Brain microvascular endothelial cell (primary cell): ENCODE measurements around the gene CD82.
A peak's percentile ranks its signal among the peaks of the same experiment; 100 is the strongest.

ENCODE experiments used
- DNase-seq: peaks from one replicate; pipeline ENCODE4 v3.0.0-alpha.2; 2020
- H3K27ac ChIP-seq: fragments of 250-450 bp; sonication (Bioruptor Pico); 2 replicates; pipeline ENCODE4 v1.5.1; 2020; ENCODE audit warnings: mild to moderate bottlenecking, moderate library complexity
- H3K27me3 ChIP-seq: fragments of 250-450 bp; sonication (Bioruptor Pico); replicated peaks from 2 replicates; pipeline ENCODE4 v1.5.1; 2020; ENCODE audit warnings: mild to moderate bottlenecking
- H3K36me3 ChIP-seq: fragments of 250-450 bp; sonication (Bioruptor Pico); replicated peaks from 2 replicates; pipeline ENCODE4 v1.5.1; 2020; ENCODE audit warnings: mild to moderate bottlenecking
- H3K4me3 ChIP-seq: 2 replicates; pipeline ENCODE4 v1.5.1; 2011; ENCODE audit warnings: low read depth, mild to moderate bottlenecking, control low read depth, low read length, moderate library complexity
- CTCF ChIP-seq: IDR thresholded peaks from 2 replicates; pipeline ENCODE4 v1.5.1; 2011; ENCODE audit warnings: low read depth, mild to moderate bottlenecking, moderate library complexity, low read length, control low read depth, inconsistent platforms; ENCODE audit errors: missing control alignments
- in situ Hi-C: cut with HindIII; loops from 2 replicates; pipeline ENCODE4 v1.10.0; 2017; ENCODE audit warnings: low sequenced_read_pairs, low pct_ligation_motif_present

CD82 gene

GRCh38 chr11:44536788-44537516, 28.5 kb upstream of the CD82 start:
- Histone ChIP-seq H3K36me3 (no peaks in the 10 kb centered on the region), H3K4me3 (no peak overlapping the region), H3K27me3 (no peaks in the 10 kb centered on the region), H3K27ac (no peak overlapping the region)
- in situ Hi-C loops: loop anchor here (25.0 kb wide), 1 partner anchor 425 kb away; no protein-coding TSS in a partner anchor
- DNase-seq: no peak
- no peak for TF ChIP-seq CTCF

GRCh38 chr11:44537679-44538078, 27.8 kb upstream of the CD82 start:
- DNase-seq: no peak
- Histone ChIP-seq H3K27ac (no peak overlapping the region), H3K27me3 (no peaks in the 10 kb centered on the region), H3K36me3 (no peaks in the 10 kb centered on the region), H3K4me3 (no peak overlapping the region)
- no peak for TF ChIP-seq CTCF
- in situ Hi-C loops: loop anchor here (25.0 kb wide), 1 partner anchor 425 kb away; no protein-coding TSS in a partner anchor

GRCh38 chr11:44538375-44539054, 26.9 kb upstream of the CD82 start:
- no peaks in the 10 kb centered on the region for H3K27me3 ChIP-seq
- TF ChIP-seq CTCF: peak; percentile 94
- H3K4me3 ChIP-seq: no peak overlapping the region
- H3K36me3 ChIP-seq: no peaks in the 10 kb centered on the region
- peak; percentile 65 for DNase-seq
- H3K27ac ChIP-seq: no peak overlapping the region
- in situ Hi-C loops: loop anchor here (25.0 kb wide), 1 partner anchor 426 kb away; no protein-coding TSS in a partner anchor

- Histone ChIP-seq H3K27me3 (no peaks in the 10 kb centered on the region), H3K27ac (no peak overlapping the region), H3K36me3 (no peaks in the 10 kb centered on the region), H3K4me3 (no peak overlapping the region)
- DNase-seq: no peak
- TF ChIP-seq CTCF: no peak
- in situ Hi-C loops: loop anchor here (25.0 kb wide), 1 partner anchor 428 kb away; no protein-coding TSS in a partner anchor
Observed at GRCh38 chr11:44539971-44540370, 25.5 kb upstream of the CD82 start.

- TF ChIP-seq CTCF: no peak
- no peak for DNase-seq
- in situ Hi-C loops: loop anchor here (25.0 kb wide), 1 partner anchor 428 kb away; no protein-coding TSS in a partner anchor
Observed at GRCh38 chr11:44540667-44541066, 24.8 kb upstream of the CD82 start.

More at GRCh38 chr11:44540667-44541066, 24.8 kb upstream of the CD82 start:
- Histone ChIP-seq H3K4me3 (no peak overlapping the region), H3K27ac (no peak overlapping the region), H3K27me3 (no peaks in the 10 kb centered on the region), H3K36me3 (no peaks in the 10 kb centered on the region)
